B cell (primary cell): ENCODE measurements around the gene IGF2BP1. TPM values are rescaled to one million over a fixed set of nuclear protein-coding genes. Genes with fewer than 3 reads are reported as not detected.

Experiments
- ATAC-seq: fragments of 200-7000 bp; cut with Tn5 transposase; one replicate; pipeline ENCODE4 v1.10.0; 2021; ENCODE audit warnings: low read depth, mild to moderate bottlenecking, moderate number of reproducible peaks, moderate library complexity
- CTCF ChIA-PET: fragments of 350-600 bp; sonication (Branson Sonifier 250); formaldehyde crosslinking; loops from one replicate; lab custom pipeline; 2021; ENCODE audit warnings: antibody characterized with exemption, inconsistent platforms; lab: Charles Lee
- POLR2A ChIA-PET: fragments of 350-600 bp; sonication (Branson Sonifier 250); formaldehyde crosslinking; loops from one replicate; lab custom pipeline; 2021; ENCODE audit warnings: antibody characterized with exemption; lab: Charles Lee
- DNase-seq: peaks from one replicate; pipeline ENCODE4 v3.0.0; 2013
- H2AFZ ChIP-seq: 2 replicates; pipeline ENCODE4 v1.6.1; 2012; ENCODE audit warnings: mild to moderate bottlenecking, low read depth, low read length; ENCODE audit not compliant: insufficient read depth, poor library complexity, severe bottlenecking
- H3K27ac ChIP-seq, 2 donors: 1 replicate in 1 of 2; 2 replicates in 1 of 2; pipeline ENCODE4 v1.5.1; 2012 to 2013; ENCODE audit warnings: low read length in 2 of 2, mild to moderate bottlenecking in 2 of 2, moderate library complexity in 1 of 2
- H3K27me3 ChIP-seq, 4 experiments: fragments of 200-600 bp in 1 of 4; sonication (generic) in 1 of 4; replicated peaks in 1 of 4; 1 replicate in 2 of 4; 2 replicates in 2 of 4; pipeline versions ENCODE4 v1.6.1 to v1.7.0; 2013 to 2016; ENCODE audit warnings: low read length in 3 of 4, mild to moderate bottlenecking in 2 of 4, mixed read lengths in 1 of 4, moderate library complexity in 1 of 4; ENCODE audit not compliant: insufficient read depth in 4 of 4, control insufficient read depth in 3 of 4; ENCODE audit errors: control extremely low read depth in 1 of 4
- H3K36me3 ChIP-seq, 2 experiments: replicated peaks in 1 of 2; 1 replicate in 1 of 2; 2 replicates in 1 of 2; pipeline versions ENCODE4 v1.6.1 to v1.7.1; 2013; ENCODE audit warnings: low read length in 1 of 2; ENCODE audit not compliant: insufficient read depth in 2 of 2, control insufficient read depth in 1 of 2; ENCODE audit errors: control extremely low read depth in 1 of 2, extremely low read depth in 1 of 2
- H3K4me1 ChIP-seq, 2 donors: fragments of 200-600 bp in 1 of 2; sonication (generic) in 1 of 2; 1 replicate in 1 of 2; 2 replicates in 1 of 2; pipeline versions ENCODE4 v1.5.1 to v1.6.1; 2013 to 2017; ENCODE audit warnings: low read length in 2 of 2; ENCODE audit not compliant: control insufficient read depth in 2 of 2, insufficient read depth in 2 of 2
- H3K4me2 ChIP-seq: replicated peaks from 2 replicates; pipeline ENCODE3; 2012; ENCODE audit warnings: mild to moderate bottlenecking, low read depth, low read length; ENCODE audit not compliant: poor library complexity, severe bottlenecking
- H3K4me3 ChIP-seq, 5 experiments: fragments of 200-600 bp in 1 of 5; sonication (generic) in 1 of 5; 1 replicate in 3 of 5; 2 replicates in 2 of 5; pipeline versions ENCODE4 v1.5.1 to v1.7.0; 2011 to 2016; ENCODE audit warnings: low read length in 4 of 5, mild to moderate bottlenecking in 4 of 5, low read depth in 2 of 5, control low read depth in 1 of 5, moderate library complexity in 1 of 5; ENCODE audit not compliant: insufficient read depth in 1 of 5; ENCODE audit errors: control extremely low read depth in 1 of 5, extremely low read depth in 1 of 5
- H3K79me2 ChIP-seq: fragments of 200-600 bp; sonication (generic); one replicate; pipeline ENCODE4 v1.6.0; 2016; ENCODE audit warnings: low read length; ENCODE audit not compliant: control insufficient read depth, insufficient read depth
- H3K9ac ChIP-seq: fragments of 200-600 bp; sonication (generic); 2 replicates; pipeline ENCODE4 v1.6.1; 2017; ENCODE audit warnings: mild to moderate bottlenecking, low read length, moderate library complexity
- H3K9me3 ChIP-seq, 3 donors: one replicate each; pipeline versions ENCODE4 v1.6.1 to v1.7.1; 2013; ENCODE audit warnings: low read length in 2 of 3; ENCODE audit not compliant: control insufficient read depth in 2 of 3, insufficient read depth in 1 of 3; ENCODE audit errors: control extremely low read depth in 1 of 3
- H4K20me1 ChIP-seq: 2 replicates; pipeline ENCODE4 v1.6.0; 2012; ENCODE audit warnings: mild to moderate bottlenecking, low read length; ENCODE audit not compliant: insufficient read depth, control insufficient read depth, poor library complexity, severe bottlenecking
- H3K27ac Mint-ChIP-seq: one replicate; pipeline ENCODE4 v1.8.0; 2021; ENCODE audit warnings: mixed read lengths
- H3K27me3 Mint-ChIP-seq: one replicate; pipeline ENCODE4 v1.8.0; 2021; ENCODE audit warnings: mixed read lengths
- H3K4me1 Mint-ChIP-seq: one replicate; pipeline ENCODE4 v1.8.0; 2021; ENCODE audit warnings: mixed read lengths
- H3K4me3 Mint-ChIP-seq: one replicate; pipeline ENCODE4 v1.8.0; 2021; ENCODE audit warnings: mixed read lengths
- H3K9me3 Mint-ChIP-seq: one replicate; pipeline ENCODE4 v1.8.0; 2022; ENCODE audit warnings: mixed read lengths; ENCODE audit not compliant: insufficient read depth
- CTCF ChIP-seq: fragments of 200-600 bp; IDR thresholded peaks from one replicate; pipeline ENCODE4 v1.8.0; 2022; ENCODE audit warnings: antibody characterized with exemption, mild to moderate bottlenecking
- EZH2 ChIP-seq: IDR thresholded peaks from 2 replicates; pipeline ENCODE4 v1.6.1; 2012; ENCODE audit warnings: borderline replicate concordance, low read depth, mild to moderate bottlenecking, moderate library complexity, low read length; ENCODE audit not compliant: insufficient read depth, poor library complexity, severe bottlenecking
- WGBS: methylation state at CpG from one replicate; pipeline ENCODE4 v1.1.5; 2013; ENCODE audit warnings: missing lambda C conversion rate; ENCODE audit not compliant: insufficient coverage; 5-methylcytosine and 5-hydroxymethylcytosine counted together
- intact Hi-C: fragments of 100-400 bp; cut with micrococcal nuclease; formaldehyde crosslinking; loops from one replicate; pipeline ENCODE4 v1.10.0; 2022
- polyA plus RNA-seq: library from polyadenylated mRNA; depleted of rRNA; stranded (reverse); fragments of >200 nt; gene quantifications from 2 replicates; pipeline ENCODE4 v1.2.3, GENCODE V29; 2012
- total RNA-seq, 2 donors: library from RNA; stranded (reverse); fragments of 120-200 nt in 1 of 2; gene quantifications; 1 replicate in 1 of 2; 2 replicates in 1 of 2; pipeline versions ENCODE4 v1.2.3 to v1.2.4, GENCODE V29; 2013 to 2022

Gene IGF2BP1
- total and polyA plus RNA-seq, 2 donors (not counting 1 experiment from before 2014, with no cell fraction given), result not detected

- H3K4me2 ChIP-seq, result no peak overlapping the region
- H3K9me3 Mint-ChIP-seq, result no peaks in the 10 kb centered on the region
- CTCF ChIA-PET, result interaction anchor here (0.7 to 3.4 kb wide), 3 partner anchors 9 to 15 kb away, joined by 4 to 15 read pairs (median 4); no protein-coding TSS in a partner anchor
Observed at GRCh38 chr17:49046912-49047311, 49.7 kb downstream of the IGF2BP1 start.

GRCh38 chr17:49049265-49049664, 52.1 kb downstream of the IGF2BP1 start:
- Histone ChIP-seq H4K20me1 (no peaks in the 10 kb centered on the region), H3K9me3 (no peaks in the 10 kb centered on the region), H3K27ac (no peak overlapping the region), H3K4me1 (no peaks in the 10 kb centered on the region), H3K79me2 (no peaks in the 10 kb centered on the region), H2AFZ (no peak overlapping the region), H3K4me2 (no peak overlapping the region), H3K27me3 (peaks cover 0 to 3% (median 0%) of the 10 kb centered on the region in 4 experiments), H3K9ac (no peak overlapping the region), H3K4me3 (no peak overlapping the region), H3K36me3 (no peaks in the 10 kb centered on the region)
- WGBS, result 95% methylated on average over 9 of the region's 11 CpGs
- H3K4me1 Mint-ChIP-seq, result no peaks in the 10 kb centered on the region
- ChIA-PET POLR2A (no interaction called here), CTCF (no interaction called here)
- ATAC-seq, result no peak
- TF ChIP-seq CTCF, result no peak
- TF ChIP-seq EZH2, result no peak
- H3K9me3 Mint-ChIP-seq, result no peaks in the 10 kb centered on the region
- H3K27ac Mint-ChIP-seq, result no peak overlapping the region
- DNase-seq, result no peak
- intact Hi-C loops, result no loop called here
- H3K27me3 Mint-ChIP-seq, result peaks cover 7% of the 10 kb centered on the region
- H3K4me3 Mint-ChIP-seq, result no peak overlapping the region

More at GRCh38 chr17:49046912-49047311, 49.7 kb downstream of the IGF2BP1 start:
- intact Hi-C loops, result no loop called here
- Mint-ChIP-seq H3K27me3 (peaks cover 14% of the 10 kb centered on the region), H3K27ac (no peak overlapping the region), H3K4me3 (no peak overlapping the region), H3K4me1 (no peaks in the 10 kb centered on the region)
- Histone ChIP-seq H3K27ac (no peak overlapping the region), H3K9ac (no peak overlapping the region), H2AFZ (no peak overlapping the region), H3K27me3 (peaks cover 0 to 9% (median 0%) of the 10 kb centered on the region in 4 experiments), H3K9me3 (no peaks in the 10 kb centered on the region), H3K36me3 (no peaks in the 10 kb centered on the region), H3K79me2 (no peaks in the 10 kb centered on the region), H4K20me1 (no peaks in the 10 kb centered on the region), H3K4me3 (no peak overlapping the region), H3K4me1 (no peaks in the 10 kb centered on the region)
- POLR2A ChIA-PET, result no interaction called here
- ATAC-seq (no peak), DNase-seq (no peak)
- no peak for TF ChIP-seq CTCF
- no peak for TF ChIP-seq EZH2
